ENCODE data around the gene TRUB2. TPM values are rescaled to one million over a fixed set of nuclear protein-coding genes. Genes with fewer than 3 reads are reported as not detected.

TRUB2 gene
- total and polyA plus RNA-seq, 2 of the 8 experiments (the other 6 are each of a cell fraction or from before 2014, with no cell fraction given) = 20.7 to 37.8 TPM

DNA sequence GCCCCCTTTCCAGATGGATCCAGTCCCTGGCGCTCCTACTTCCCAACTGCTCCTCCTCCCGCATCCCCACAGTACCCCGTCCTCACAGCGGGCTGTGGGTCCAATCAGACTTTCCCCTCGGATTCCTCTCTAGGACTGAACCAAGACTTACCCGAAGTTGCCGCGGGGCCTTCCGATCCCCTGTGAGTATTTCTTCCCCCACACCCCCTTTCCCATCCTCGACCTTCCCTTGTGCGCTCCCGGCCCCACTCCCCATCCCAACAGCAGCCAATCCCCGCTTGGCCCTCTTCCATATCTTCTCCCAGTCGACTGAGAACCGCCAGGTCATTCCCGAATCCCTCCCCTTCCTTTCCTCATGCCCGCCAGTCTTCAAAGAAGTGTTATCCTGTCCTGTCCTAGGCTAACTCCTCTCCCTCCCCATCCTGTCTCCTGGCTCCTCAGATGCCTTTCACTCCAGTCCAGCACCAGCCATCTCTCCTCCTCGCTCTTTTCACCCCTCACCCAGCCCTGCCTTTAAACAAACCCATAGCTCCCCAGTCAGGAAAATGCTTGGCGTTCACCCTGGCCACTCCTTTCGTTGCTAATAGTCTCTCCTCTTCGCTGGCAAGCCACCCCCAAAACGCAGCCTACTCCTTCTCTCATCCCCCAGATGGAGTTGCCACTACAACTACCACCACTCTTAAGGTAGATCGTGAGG lies 45.5 kb downstream of the TRUB2 start (continued):
- TF ChIP-seq RFX5 (IDR thresholded peaks at IDR 0.05; ENCODE audit: borderline replicate concordance, low read depth, low read length) = no peak
- TF ChIP-seq SIN3A (conservative IDR thresholded peaks at IDR 0.05 in 1 of 2, IDR thresholded peaks at IDR 0.05 in 1 of 2; ENCODE audit: low read depth in 1 of 2, low read length in 2 of 2) = no peak
- TF ChIP-seq SAP30 (IDR thresholded peaks at IDR 0.05; ENCODE audit: insufficient read depth, insufficient replicate concordance, low read length) = peak; percentile 81
- TF ChIP-seq, protein P1, sequence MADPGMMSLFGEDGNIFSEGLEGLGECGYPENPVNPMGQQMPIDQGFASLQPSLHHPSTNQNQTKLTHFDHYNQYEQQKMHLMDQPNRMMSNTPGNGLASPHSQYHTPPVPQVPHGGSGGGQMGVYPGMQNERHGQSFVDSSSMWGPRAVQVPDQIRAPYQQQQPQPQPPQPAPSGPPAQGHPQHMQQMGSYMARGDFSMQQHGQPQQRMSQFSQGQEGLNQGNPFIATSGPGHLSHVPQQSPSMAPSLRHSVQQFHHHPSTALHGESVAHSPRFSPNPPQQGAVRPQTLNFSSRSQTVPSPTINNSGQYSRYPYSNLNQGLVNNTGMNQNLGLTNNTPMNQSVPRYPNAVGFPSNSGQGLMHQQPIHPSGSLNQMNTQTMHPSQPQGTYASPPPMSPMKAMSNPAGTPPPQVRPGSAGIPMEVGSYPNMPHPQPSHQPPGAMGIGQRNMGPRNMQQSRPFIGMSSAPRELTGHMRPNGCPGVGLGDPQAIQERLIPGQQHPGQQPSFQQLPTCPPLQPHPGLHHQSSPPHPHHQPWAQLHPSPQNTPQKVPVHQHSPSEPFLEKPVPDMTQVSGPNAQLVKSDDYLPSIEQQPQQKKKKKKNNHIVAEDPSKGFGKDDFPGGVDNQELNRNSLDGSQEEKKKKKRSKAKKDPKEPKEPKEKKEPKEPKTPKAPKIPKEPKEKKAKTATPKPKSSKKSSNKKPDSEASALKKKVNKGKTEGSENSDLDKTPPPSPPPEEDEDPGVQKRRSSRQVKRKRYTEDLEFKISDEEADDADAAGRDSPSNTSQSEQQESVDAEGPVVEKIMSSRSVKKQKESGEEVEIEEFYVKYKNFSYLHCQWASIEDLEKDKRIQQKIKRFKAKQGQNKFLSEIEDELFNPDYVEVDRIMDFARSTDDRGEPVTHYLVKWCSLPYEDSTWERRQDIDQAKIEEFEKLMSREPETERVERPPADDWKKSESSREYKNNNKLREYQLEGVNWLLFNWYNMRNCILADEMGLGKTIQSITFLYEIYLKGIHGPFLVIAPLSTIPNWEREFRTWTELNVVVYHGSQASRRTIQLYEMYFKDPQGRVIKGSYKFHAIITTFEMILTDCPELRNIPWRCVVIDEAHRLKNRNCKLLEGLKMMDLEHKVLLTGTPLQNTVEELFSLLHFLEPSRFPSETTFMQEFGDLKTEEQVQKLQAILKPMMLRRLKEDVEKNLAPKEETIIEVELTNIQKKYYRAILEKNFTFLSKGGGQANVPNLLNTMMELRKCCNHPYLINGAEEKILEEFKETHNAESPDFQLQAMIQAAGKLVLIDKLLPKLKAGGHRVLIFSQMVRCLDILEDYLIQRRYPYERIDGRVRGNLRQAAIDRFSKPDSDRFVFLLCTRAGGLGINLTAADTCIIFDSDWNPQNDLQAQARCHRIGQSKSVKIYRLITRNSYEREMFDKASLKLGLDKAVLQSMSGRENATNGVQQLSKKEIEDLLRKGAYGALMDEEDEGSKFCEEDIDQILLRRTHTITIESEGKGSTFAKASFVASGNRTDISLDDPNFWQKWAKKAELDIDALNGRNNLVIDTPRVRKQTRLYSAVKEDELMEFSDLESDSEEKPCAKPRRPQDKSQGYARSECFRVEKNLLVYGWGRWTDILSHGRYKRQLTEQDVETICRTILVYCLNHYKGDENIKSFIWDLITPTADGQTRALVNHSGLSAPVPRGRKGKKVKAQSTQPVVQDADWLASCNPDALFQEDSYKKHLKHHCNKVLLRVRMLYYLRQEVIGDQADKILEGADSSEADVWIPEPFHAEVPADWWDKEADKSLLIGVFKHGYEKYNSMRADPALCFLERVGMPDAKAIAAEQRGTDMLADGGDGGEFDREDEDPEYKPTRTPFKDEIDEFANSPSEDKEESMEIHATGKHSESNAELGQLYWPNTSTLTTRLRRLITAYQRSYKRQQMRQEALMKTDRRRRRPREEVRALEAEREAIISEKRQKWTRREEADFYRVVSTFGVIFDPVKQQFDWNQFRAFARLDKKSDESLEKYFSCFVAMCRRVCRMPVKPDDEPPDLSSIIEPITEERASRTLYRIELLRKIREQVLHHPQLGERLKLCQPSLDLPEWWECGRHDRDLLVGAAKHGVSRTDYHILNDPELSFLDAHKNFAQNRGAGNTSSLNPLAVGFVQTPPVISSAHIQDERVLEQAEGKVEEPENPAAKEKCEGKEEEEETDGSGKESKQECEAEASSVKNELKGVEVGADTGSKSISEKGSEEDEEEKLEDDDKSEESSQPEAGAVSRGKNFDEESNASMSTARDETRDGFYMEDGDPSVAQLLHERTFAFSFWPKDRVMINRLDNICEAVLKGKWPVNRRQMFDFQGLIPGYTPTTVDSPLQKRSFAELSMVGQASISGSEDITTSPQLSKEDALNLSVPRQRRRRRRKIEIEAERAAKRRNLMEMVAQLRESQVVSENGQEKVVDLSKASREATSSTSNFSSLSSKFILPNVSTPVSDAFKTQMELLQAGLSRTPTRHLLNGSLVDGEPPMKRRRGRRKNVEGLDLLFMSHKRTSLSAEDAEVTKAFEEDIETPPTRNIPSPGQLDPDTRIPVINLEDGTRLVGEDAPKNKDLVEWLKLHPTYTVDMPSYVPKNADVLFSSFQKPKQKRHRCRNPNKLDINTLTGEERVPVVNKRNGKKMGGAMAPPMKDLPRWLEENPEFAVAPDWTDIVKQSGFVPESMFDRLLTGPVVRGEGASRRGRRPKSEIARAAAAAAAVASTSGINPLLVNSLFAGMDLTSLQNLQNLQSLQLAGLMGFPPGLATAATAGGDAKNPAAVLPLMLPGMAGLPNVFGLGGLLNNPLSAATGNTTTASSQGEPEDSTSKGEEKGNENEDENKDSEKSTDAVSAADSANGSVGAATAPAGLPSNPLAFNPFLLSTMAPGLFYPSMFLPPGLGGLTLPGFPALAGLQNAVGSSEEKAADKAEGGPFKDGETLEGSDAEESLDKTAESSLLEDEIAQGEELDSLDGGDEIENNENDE (IDR thresholded peaks at IDR 0.05; ENCODE audit: insufficient replicate concordance, low read length) = no peak
- no peak for TF ChIP-seq EZH2 (IDR thresholded peaks at IDR 0.05; ENCODE audit: low read depth, low read length, severe bottlenecking)
- no peak; the same call in 1 of the 2 replicates for TF ChIP-seq POLR2AphosphoS5 (IDR thresholded peaks at IDR 0.05; ENCODE audit: low read depth, low read length)
- TF ChIP-seq FOSL1 (IDR thresholded peaks at IDR 0.05; ENCODE audit: insufficient read depth, low read depth, low read length) = no peak
- TF ChIP-seq TCF12 (IDR thresholded peaks at IDR 0.05; ENCODE audit: low read depth, low read length) = no peak
- no peak for TF ChIP-seq CEBPB (IDR thresholded peaks at IDR 0.05; ENCODE audit: low read depth, low read length)
- no peak for TF ChIP-seq CHD1 (IDR thresholded peaks at IDR 0.05; ENCODE audit: low read depth, low read length)
